Measurements from ENCODE around the gene ALCAM.
A peak's percentile ranks its signal among the peaks of the same experiment; 100 is the strongest.
"Not testable (repeated sequence)": the region's sequence is repeated elsewhere in the genome, so short reads cannot be mapped to it uniquely, and the experiment has no call there.

ALCAM gene

GRCh38 chr3:105356988-105357387, 9.7 kb upstream of the ALCAM start:
- no peak for DNase-seq

- DNase-seq = no peak
Measured at GRCh38 chr3:105359098-105359762, 7.5 kb upstream of the ALCAM start.

- DNase-seq = no peak
Measured at GRCh38 chr3:105360003-105360402, 6.7 kb upstream of the ALCAM start.

GRCh38 chr3:105362021-105362665, 4.6 kb upstream of the ALCAM start:
- no peak for DNase-seq

GRCh38 chr3:105364128-105364527, 2.6 kb upstream of the ALCAM start:
- no peak for DNase-seq

- DNase-seq = no peak
Measured at GRCh38 chr3:105365081-105365390, 1.7 kb upstream of the ALCAM start.

GRCh38 chr3:105365391-105366325, 1.1 kb upstream of the ALCAM start:
- DNase-seq = no peak

- no peak for DNase-seq
Measured at GRCh38 chr3:105367063-105367405, 325 bp downstream of the ALCAM start.

GRCh38 chr3:105367406-105368213, 901 bp downstream of the ALCAM start:
- DNase-seq = peak; percentile 20

GRCh38 chr3:105368566-105369499, 2.1 kb downstream of the ALCAM start:
- peak; percentile 47 for DNase-seq

GRCh38 chr3:105369500-105370371, 3.0 kb downstream of the ALCAM start:
- DNase-seq = no peak

GRCh38 chr3:105373383-105373782, 6.7 kb downstream of the ALCAM start:
- DNase-seq = no peak

- DNase-seq = no peak
Measured at GRCh38 chr3:105375750-105376511, 9.2 kb downstream of the ALCAM start.

GRCh38 chr3:105377716-105378115, 11.0 kb downstream of the ALCAM start:
- no peak for DNase-seq

- DNase-seq = no peak
Measured at GRCh38 chr3:105385179-105385578, 18.5 kb downstream of the ALCAM start.

- DNase-seq = no peak
Measured at GRCh38 chr3:105385819-105386508, 19.3 kb downstream of the ALCAM start.

GRCh38 chr3:105387122-105387751, 20.5 kb downstream of the ALCAM start:
- DNase-seq = no peak

- DNase-seq = no peak
Measured at GRCh38 chr3:105388176-105388575, 21.5 kb downstream of the ALCAM start.

GRCh38 chr3:105389759-105390158, 23.1 kb downstream of the ALCAM start:
- not testable (repeated sequence) for DNase-seq

All from NCI-H2107 (cell line).